H9 (cell line): ENCODE measurements around the gene SYK. TPM values are rescaled to one million over a fixed set of nuclear protein-coding genes. Genes with fewer than 3 reads are reported as not detected.

Source experiments
- DNase-seq: peaks from one replicate; pipeline ENCODE4 v3.0.0-alpha.2; 2017
- H2AFZ ChIP-seq: one replicate; pipeline ENCODE4 v1.6.1; 2013; ENCODE audit warnings: mild to moderate bottlenecking, low read length, control low read depth, moderate library complexity
- H2AK5ac ChIP-seq: 2 replicates; pipeline ENCODE4 v1.6.1; 2013; ENCODE audit warnings: low read length, control low read depth, mixed read lengths; ENCODE audit not compliant: insufficient read length
- H2BK120ac ChIP-seq: one replicate; pipeline ENCODE4 v1.6.1; 2013; ENCODE audit warnings: low read depth, mild to moderate bottlenecking, low read length, control low read depth, inconsistent platforms; ENCODE audit not compliant: poor library complexity, severe bottlenecking
- H2BK12ac ChIP-seq: 2 replicates; pipeline ENCODE4 v1.6.1; 2013; ENCODE audit warnings: low read length, control low read depth, mixed read lengths, low read depth; ENCODE audit not compliant: insufficient read length
- H2BK15ac ChIP-seq: 2 replicates; pipeline ENCODE4 v1.6.1; 2013; ENCODE audit warnings: low read depth, low read length, control low read depth
- H2BK20ac ChIP-seq: one replicate; pipeline ENCODE4 v1.6.1; 2013; ENCODE audit warnings: low read depth, mild to moderate bottlenecking, low read length, control low read depth, inconsistent platforms; ENCODE audit not compliant: poor library complexity, severe bottlenecking
- H2BK5ac ChIP-seq: 2 replicates; pipeline ENCODE4 v1.6.1; 2013; ENCODE audit warnings: low read length, control low read depth, mixed read lengths; ENCODE audit not compliant: insufficient read length
- H3K14ac ChIP-seq: 2 replicates; pipeline ENCODE4 v1.6.1; 2013; ENCODE audit warnings: low read length, control low read depth; ENCODE audit not compliant: insufficient read depth
- H3K18ac ChIP-seq: 2 replicates; pipeline ENCODE4 v1.6.1; 2013; ENCODE audit warnings: low read depth, mild to moderate bottlenecking, mixed read lengths, low read length, control low read depth; ENCODE audit not compliant: insufficient read length
- H3K23ac ChIP-seq: 2 replicates; pipeline ENCODE4 v1.6.1; 2013; ENCODE audit warnings: low read length, control low read depth, mixed read lengths, low read depth; ENCODE audit not compliant: insufficient read length
- H3K23me2 ChIP-seq: 2 replicates; pipeline ENCODE4 v1.6.1; 2013; ENCODE audit warnings: low read depth, mild to moderate bottlenecking, mixed read lengths, low read length, control low read depth; ENCODE audit not compliant: insufficient read length, poor library complexity, severe bottlenecking
- H3K27ac ChIP-seq: 2 replicates; pipeline ENCODE4 v1.5.1; 2013; ENCODE audit warnings: low read length, control low read depth, mixed read lengths, low read depth; ENCODE audit not compliant: insufficient read length
- H3K27me3 ChIP-seq: 2 replicates; pipeline ENCODE4 v1.6.1; 2013; ENCODE audit warnings: low read length, control low read depth, inconsistent platforms; ENCODE audit not compliant: insufficient read depth
- H3K4ac ChIP-seq: 2 replicates; pipeline ENCODE4 v1.6.1; 2013; ENCODE audit warnings: low read depth, mild to moderate bottlenecking, control low read depth, inconsistent platforms, low read length, moderate library complexity
- H3K4me1 ChIP-seq: 2 replicates; pipeline ENCODE4 v1.6.1; 2013; ENCODE audit warnings: low read length, control low read depth, inconsistent platforms; ENCODE audit not compliant: insufficient read depth
- H3K4me2 ChIP-seq: 2 replicates; pipeline ENCODE4 v1.6.1; 2013; ENCODE audit warnings: low read length, control low read depth, mixed read lengths; ENCODE audit not compliant: insufficient read length, insufficient read depth
- H3K56ac ChIP-seq: 2 replicates; pipeline ENCODE4 v1.6.1; 2013; ENCODE audit warnings: low read depth, mild to moderate bottlenecking, mixed read lengths, low read length, control low read depth; ENCODE audit not compliant: insufficient read length
- H3K79me1 ChIP-seq: 2 replicates; pipeline ENCODE4 v1.6.1; 2013; ENCODE audit warnings: low read depth, mild to moderate bottlenecking, moderate library complexity, low read length, control low read depth, inconsistent platforms; ENCODE audit not compliant: insufficient read depth, poor library complexity, severe bottlenecking
- H3K79me2 ChIP-seq: 2 replicates; pipeline ENCODE4 v1.6.1; 2013; ENCODE audit warnings: low read length, control low read depth, inconsistent platforms; ENCODE audit not compliant: insufficient read depth
- H3K9ac ChIP-seq: 2 replicates; pipeline ENCODE4 v1.6.1; 2013; ENCODE audit warnings: low read length, control low read depth, mixed read lengths; ENCODE audit not compliant: insufficient read length; ENCODE audit errors: extremely low read depth
- H3K9me3 ChIP-seq: one replicate; pipeline ENCODE4 v1.6.1; 2013; ENCODE audit warnings: low read depth, low read length, inconsistent platforms; ENCODE audit not compliant: control insufficient read depth
- H3T11ph ChIP-seq: one replicate; pipeline ENCODE4 v1.6.1; 2013; ENCODE audit warnings: mild to moderate bottlenecking, low read length, control low read depth, inconsistent platforms
- H4K20me1 ChIP-seq: one replicate; pipeline ENCODE4 v1.6.1; 2013; ENCODE audit not compliant: control insufficient read depth, insufficient read length, insufficient read depth
- H4K5ac ChIP-seq: 2 replicates; pipeline ENCODE4 v1.6.1; 2013; ENCODE audit warnings: low read depth, mild to moderate bottlenecking, mixed read lengths, low read length, control low read depth; ENCODE audit not compliant: insufficient read length
- H4K8ac ChIP-seq: replicated peaks from 2 replicates; pipeline ENCODE4 v1.6.1; 2013; ENCODE audit warnings: low read length, control low read depth, mixed read lengths, low read depth; ENCODE audit not compliant: insufficient read length
- H4K91ac ChIP-seq: 2 replicates; pipeline ENCODE4 v1.6.1; 2013; ENCODE audit warnings: low read depth, mild to moderate bottlenecking, moderate library complexity, mixed read lengths, low read length, control low read depth; ENCODE audit not compliant: insufficient read length
- H3K27ac Mint-ChIP-seq, 3 experiments: 2 replicates in 2 of 3; 3 replicates in 1 of 3; pipeline ENCODE4 v1.8.0; 2020 to 2021; ENCODE audit warnings: mixed read lengths in 3 of 3, mild to moderate bottlenecking in 1 of 3, moderate library complexity in 1 of 3
- H3K27me3 Mint-ChIP-seq: 2 replicates; pipeline ENCODE4 v1.8.0; 2021; ENCODE audit warnings: low read depth, mild to moderate bottlenecking, moderate library complexity, mixed read lengths
- H3K36me3 Mint-ChIP-seq, 3 experiments: 2 replicates in 2 of 3; 3 replicates in 1 of 3; pipeline ENCODE4 v1.8.0; 2020 to 2021; ENCODE audit warnings: low read depth in 3 of 3, mixed read lengths in 3 of 3; ENCODE audit not compliant: insufficient read depth in 1 of 3
- H3K4me1 Mint-ChIP-seq, 2 experiments: 2 replicates each; pipeline ENCODE4 v1.8.0; 2020; ENCODE audit warnings: mixed read lengths in 2 of 2
- H3K4me3 Mint-ChIP-seq, 2 experiments: 2 replicates in 1 of 2; 3 replicates in 1 of 2; pipeline ENCODE4 v1.8.0; 2020 to 2021; ENCODE audit warnings: mild to moderate bottlenecking in 2 of 2, mixed read lengths in 2 of 2, moderate library complexity in 1 of 2
- H3K9me3 Mint-ChIP-seq, 2 experiments: 2 replicates in 1 of 2; 3 replicates in 1 of 2; pipeline ENCODE4 v1.8.0; 2020; ENCODE audit warnings: mild to moderate bottlenecking in 2 of 2, mixed read lengths in 2 of 2, moderate library complexity in 1 of 2
- WGBS: extraction: QIAGEN DNeasy Blood & Tissue Kit; methylation state at CpG from one replicate; pipeline ENCODE4 v1.1.7; 2013; ENCODE audit warnings: missing lambda C conversion rate, low lambda C conversion rate, mixed read lengths; ENCODE audit not compliant: insufficient read length; ENCODE audit errors: extremely low coverage; 5-methylcytosine and 5-hydroxymethylcytosine counted together
- total RNA-seq: library from RNA; stranded (reverse); gene quantifications from 2 replicates; pipeline ENCODE4 v1.2.1, GENCODE V29; 2021
- TF ChIP-seq, protein P1 (sequence below): fragments of 200-600 bp; sonication (generic); conservative IDR thresholded peaks from 3 replicates; pipeline ENCODE4 v1.8.0; 2021; ENCODE audit warnings: antibody characterized with exemption, mild to moderate bottlenecking

Gene SYK
- total RNA-seq, 1 experiment from 2014 or later, result 7.9 TPM

DNA sequence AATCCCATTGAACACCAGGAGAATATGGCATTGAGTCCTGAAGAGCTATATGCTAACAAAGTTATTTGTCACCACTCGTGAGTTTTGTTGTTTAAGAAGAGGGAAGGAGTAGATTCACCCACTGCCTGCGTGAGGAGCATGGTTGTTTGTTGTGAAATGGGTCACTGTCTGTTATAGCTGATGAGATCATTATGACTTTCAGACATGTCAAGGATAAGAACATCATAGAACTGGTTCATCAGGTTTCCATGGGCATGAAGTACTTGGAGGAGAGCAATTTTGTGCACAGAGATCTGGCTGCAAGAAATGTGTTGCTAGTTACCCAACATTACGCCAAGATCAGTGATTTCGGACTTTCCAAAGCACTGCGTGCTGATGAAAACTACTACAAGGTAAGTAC, 76.9 kb downstream of the SYK start:
- Mint-ChIP-seq H3K27ac (no peak overlapping the region), H3K36me3 (peaks cover 0 to under 1% (median 0%) of the 10 kb centered on the region in 3 experiments; a peak in 2 of 7 replicates), H3K9me3 (peaks cover under 1 to 2% of the 10 kb centered on the region in 2 experiments; a peak in 2 of 5 replicates), H3K4me1 (no peaks in the 10 kb centered on the region), H3K27me3 (no peaks in the 10 kb centered on the region), H3K4me3 (no peak overlapping the region)
- TF ChIP-seq, protein P1, sequence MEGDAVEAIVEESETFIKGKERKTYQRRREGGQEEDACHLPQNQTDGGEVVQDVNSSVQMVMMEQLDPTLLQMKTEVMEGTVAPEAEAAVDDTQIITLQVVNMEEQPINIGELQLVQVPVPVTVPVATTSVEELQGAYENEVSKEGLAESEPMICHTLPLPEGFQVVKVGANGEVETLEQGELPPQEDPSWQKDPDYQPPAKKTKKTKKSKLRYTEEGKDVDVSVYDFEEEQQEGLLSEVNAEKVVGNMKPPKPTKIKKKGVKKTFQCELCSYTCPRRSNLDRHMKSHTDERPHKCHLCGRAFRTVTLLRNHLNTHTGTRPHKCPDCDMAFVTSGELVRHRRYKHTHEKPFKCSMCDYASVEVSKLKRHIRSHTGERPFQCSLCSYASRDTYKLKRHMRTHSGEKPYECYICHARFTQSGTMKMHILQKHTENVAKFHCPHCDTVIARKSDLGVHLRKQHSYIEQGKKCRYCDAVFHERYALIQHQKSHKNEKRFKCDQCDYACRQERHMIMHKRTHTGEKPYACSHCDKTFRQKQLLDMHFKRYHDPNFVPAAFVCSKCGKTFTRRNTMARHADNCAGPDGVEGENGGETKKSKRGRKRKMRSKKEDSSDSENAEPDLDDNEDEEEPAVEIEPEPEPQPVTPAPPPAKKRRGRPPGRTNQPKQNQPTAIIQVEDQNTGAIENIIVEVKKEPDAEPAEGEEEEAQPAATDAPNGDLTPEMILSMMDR, result no peak
- Histone ChIP-seq H4K8ac (no peak overlapping the region), H3K4me1 (no peaks in the 10 kb centered on the region), H2BK5ac (no peak overlapping the region), H3K9ac (no peak overlapping the region), H4K20me1 (no peaks in the 10 kb centered on the region), H2AFZ (no peak overlapping the region), H3K23me2 (no peaks in the 10 kb centered on the region), H3K14ac (no peak overlapping the region), H2BK12ac (no peak overlapping the region), H3K4ac (no peak overlapping the region), H2AK5ac (no peak overlapping the region), H2BK120ac (no peak overlapping the region), H2BK20ac (no peak overlapping the region), H3K27ac (no peak overlapping the region), H3K23ac (no peak overlapping the region), H4K91ac (no peak overlapping the region), H3K27me3 (no peaks in the 10 kb centered on the region), H3K18ac (no peak overlapping the region), H3K56ac (no peak overlapping the region), H2BK15ac (no peak overlapping the region), H3K79me1 (no peaks in the 10 kb centered on the region), H3T11ph (no peak overlapping the region), H3K79me2 (no peaks in the 10 kb centered on the region), H3K4me2 (no peak overlapping the region), H4K5ac (no peak overlapping the region), H3K9me3 (no peaks in the 10 kb centered on the region)
- DNase-seq, result no peak
- WGBS, result no CpG with 5 or more reads among the region's 5 CpGs
